Measurements from ENCODE around the gene HS2ST1.
A peak's percentile ranks its signal among the peaks of the same experiment; 100 is the strongest.

Gene HS2ST1

GRCh38 chr1:87108814-87109411 lies 194.5 kb downstream of the HS2ST1 start:
- no peak for DNase-seq (ENCODE audit: low read depth, low spot score)

- DNase-seq (ENCODE audit: low read depth, low spot score), result no peak
Measured at GRCh38 chr1:87111659-87112371, 197.4 kb downstream of the HS2ST1 start.

- DNase-seq (ENCODE audit: low read depth, low spot score), result no peak
Measured at GRCh38 chr1:87113313-87113712, 198.9 kb downstream of the HS2ST1 start.

- peak; percentile 18 for DNase-seq (ENCODE audit: low read depth, low spot score)
Measured at GRCh38 chr1:87115317-87115890, 201.0 kb downstream of the HS2ST1 start.

- no peak for DNase-seq (ENCODE audit: low read depth, low spot score)
Measured at GRCh38 chr1:87115891-87116290, 201.5 kb downstream of the HS2ST1 start.

GRCh38 chr1:87117761-87118368 lies 203.4 kb downstream of the HS2ST1 start:
- no peak for DNase-seq (ENCODE audit: low read depth, low spot score)

- DNase-seq (ENCODE audit: low read depth, low spot score), result no peak
Measured at GRCh38 chr1:87119541-87120140, 205.2 kb downstream of the HS2ST1 start.

GRCh38 chr1:87120779-87121178 lies 206.3 kb downstream of the HS2ST1 start:
- no peak for DNase-seq (ENCODE audit: low read depth, low spot score)

GRCh38 chr1:87121711-87122163 lies 207.3 kb downstream of the HS2ST1 start:
- DNase-seq (ENCODE audit: low read depth, low spot score), result no peak

- no peak for DNase-seq (ENCODE audit: low read depth, low spot score)
Measured at GRCh38 chr1:87122243-87122642, 207.8 kb downstream of the HS2ST1 start.

GRCh38 chr1:87123610-87124009 lies 209.2 kb downstream of the HS2ST1 start:
- no peak for DNase-seq (ENCODE audit: low read depth, low spot score)

GRCh38 chr1:87126886-87127505 lies 212.6 kb downstream of the HS2ST1 start:
- DNase-seq (ENCODE audit: low read depth, low spot score), result no peak

GRCh38 chr1:87127581-87127980 lies 213.1 kb downstream of the HS2ST1 start:
- no peak for DNase-seq (ENCODE audit: low read depth, low spot score)

GRCh38 chr1:87129038-87129437 lies 214.6 kb downstream of the HS2ST1 start:
- DNase-seq (ENCODE audit: low read depth, low spot score), result no peak

- DNase-seq (ENCODE audit: low read depth, low spot score), result no peak
Measured at GRCh38 chr1:87129606-87130005, 215.2 kb downstream of the HS2ST1 start.

- no peak for DNase-seq (ENCODE audit: low read depth, low spot score)
Measured at GRCh38 chr1:87130438-87130837, 216.0 kb downstream of the HS2ST1 start.

GRCh38 chr1:87131809-87132283 lies 217.4 kb downstream of the HS2ST1 start:
- DNase-seq (ENCODE audit: low read depth, low spot score), result no peak

GRCh38 chr1:87132284-87132870 lies 217.9 kb downstream of the HS2ST1 start:
- DNase-seq (ENCODE audit: low read depth, low spot score), result no peak

- DNase-seq (ENCODE audit: low read depth, low spot score), result no peak
Measured at GRCh38 chr1:87134061-87134460, 219.6 kb downstream of the HS2ST1 start.

- DNase-seq (ENCODE audit: low read depth, low spot score), result no peak
Measured at GRCh38 chr1:87134625-87135328, 220.3 kb downstream of the HS2ST1 start.

GRCh38 chr1:87135329-87135712 lies 220.9 kb downstream of the HS2ST1 start:
- no peak for DNase-seq (ENCODE audit: low read depth, low spot score)

All from smooth muscle cell of the brain vasculature (primary cell).